ENCODE data around the gene SLC24A4.

SLC24A4 gene

GRCh38 chr14:92404018-92404417 lies 81.1 kb downstream of the SLC24A4 start:
- no peak for DNase-seq (ENCODE audit: low read depth in 2 of 2)

GRCh38 chr14:92404421-92404820 lies 81.5 kb downstream of the SLC24A4 start:
- no peak for DNase-seq (ENCODE audit: low read depth in 2 of 2)

DNA sequence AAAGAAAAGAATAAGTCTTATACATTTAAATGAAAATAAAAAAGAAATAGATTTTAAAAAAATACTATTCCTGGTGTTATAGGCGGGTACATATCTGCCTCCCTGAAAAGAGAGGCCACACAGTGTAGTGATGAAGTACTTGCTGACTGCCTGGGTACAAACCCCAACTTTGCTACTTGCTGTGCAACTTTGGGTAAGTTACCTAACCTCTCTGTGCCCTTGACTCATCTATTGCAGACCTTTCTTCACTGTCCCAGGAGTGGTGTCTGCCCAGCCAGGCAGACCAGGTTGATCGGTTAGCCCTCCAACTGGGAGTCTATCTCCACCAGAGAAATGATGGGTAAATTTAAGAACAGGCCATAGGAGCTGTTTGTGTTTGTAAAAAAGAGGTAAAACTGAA lies 82.0 kb downstream of the SLC24A4 start:
- DNase-seq (ENCODE audit: low read depth in 2 of 2), result no peak

DNA sequence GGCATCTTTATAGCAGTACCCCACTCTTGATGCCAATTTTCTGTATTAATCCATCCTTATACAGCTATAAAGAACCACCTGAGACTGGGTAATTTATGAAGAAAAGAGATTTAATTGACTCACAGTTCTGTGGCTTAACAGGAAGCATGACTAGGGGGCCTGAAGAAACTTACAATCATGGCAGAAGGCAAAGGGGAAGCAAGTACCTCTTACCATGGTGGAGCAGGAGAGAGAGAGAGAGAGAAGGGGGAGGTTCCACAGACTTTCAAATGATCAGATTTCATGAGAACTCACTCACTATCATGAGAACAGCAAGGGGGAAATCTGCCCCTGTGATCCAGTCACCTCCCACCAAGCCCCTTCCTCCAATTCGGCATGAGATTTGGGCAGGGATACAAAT lies 84.4 kb downstream of the SLC24A4 start:
- DNase-seq (ENCODE audit: low read depth in 2 of 2), result no peak

- DNase-seq (ENCODE audit: low read depth in 2 of 2), result no peak
These were observed 86.1 kb downstream of the SLC24A4 start for GRCh38 chr14:92409043-92409442.

GRCh38 chr14:92411135-92411534 lies 88.2 kb downstream of the SLC24A4 start:
- DNase-seq (ENCODE audit: low read depth in 2 of 2), result no peak

GRCh38 chr14:92411941-92412340 lies 89.0 kb downstream of the SLC24A4 start:
- no peak for DNase-seq (ENCODE audit: low read depth in 2 of 2)

- no peak for DNase-seq (ENCODE audit: low read depth in 2 of 2)
These were observed 89.9 kb downstream of the SLC24A4 start for GRCh38 chr14:92412912-92413311.

GRCh38 chr14:92413379-92413778 lies 90.4 kb downstream of the SLC24A4 start:
- no peak for DNase-seq (ENCODE audit: low read depth in 2 of 2)

DNA sequence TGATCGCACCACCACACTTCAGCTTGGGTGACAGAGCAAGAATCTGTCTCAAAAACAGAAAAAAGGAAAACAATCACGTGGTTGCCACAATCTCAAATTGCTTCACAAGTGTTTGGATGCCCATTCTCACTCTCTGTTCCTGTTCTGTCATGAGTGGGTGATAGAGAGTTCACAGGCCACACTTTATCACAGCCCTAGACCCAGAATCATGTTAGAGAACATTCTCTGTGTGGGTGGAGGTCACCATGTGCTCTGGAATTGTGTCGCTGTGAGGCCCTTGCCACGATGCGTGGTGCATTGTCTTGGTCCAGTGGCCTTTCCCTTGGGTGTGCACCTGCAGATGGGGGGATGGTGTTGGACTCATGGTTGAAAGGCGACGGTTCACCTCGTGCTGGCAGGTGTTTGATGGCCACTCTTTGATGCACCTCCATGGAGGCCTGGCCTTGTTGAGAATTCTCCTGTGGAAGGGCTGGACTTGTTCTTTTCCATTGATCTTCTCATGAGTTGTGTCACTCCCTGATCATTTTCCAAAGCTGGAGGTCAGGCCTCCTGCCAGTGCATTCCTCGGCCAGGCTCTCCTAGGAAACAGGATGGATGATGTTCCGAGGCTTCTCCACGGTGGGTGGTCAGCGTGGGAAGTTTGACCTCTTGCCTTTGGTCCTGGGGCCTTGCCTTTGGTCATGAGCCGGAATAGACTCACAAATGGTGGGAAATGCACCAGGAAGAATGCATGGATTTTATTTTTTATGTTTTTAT lies 91.9 kb downstream of the SLC24A4 start:
- DNase-seq (ENCODE audit: low read depth in 2 of 2), result no peak

GRCh38 chr14:92415969-92416368 lies 93.0 kb downstream of the SLC24A4 start:
- no peak for DNase-seq (ENCODE audit: low read depth in 2 of 2)

DNA sequence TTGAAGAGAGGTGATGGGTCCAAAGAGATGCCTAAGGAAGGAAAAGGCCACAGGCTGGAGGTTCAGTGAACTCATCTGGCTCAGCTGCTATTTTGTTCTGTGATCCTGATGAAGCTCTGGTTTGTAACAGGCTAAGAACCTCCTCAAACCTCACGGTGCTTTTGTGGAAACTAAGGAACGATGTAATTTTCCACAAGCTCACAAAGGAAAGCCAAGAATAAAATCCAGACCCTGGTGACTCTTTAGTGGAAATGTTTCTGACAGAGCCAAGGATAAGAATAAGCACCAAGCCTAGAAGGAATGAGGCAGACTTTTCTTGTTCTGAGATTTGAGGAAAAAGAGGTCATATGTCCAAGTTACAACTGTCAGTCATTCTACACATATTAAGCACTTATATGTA lies 93.6 kb downstream of the SLC24A4 start:
- no peak for DNase-seq (ENCODE audit: low read depth in 2 of 2)

DNA sequence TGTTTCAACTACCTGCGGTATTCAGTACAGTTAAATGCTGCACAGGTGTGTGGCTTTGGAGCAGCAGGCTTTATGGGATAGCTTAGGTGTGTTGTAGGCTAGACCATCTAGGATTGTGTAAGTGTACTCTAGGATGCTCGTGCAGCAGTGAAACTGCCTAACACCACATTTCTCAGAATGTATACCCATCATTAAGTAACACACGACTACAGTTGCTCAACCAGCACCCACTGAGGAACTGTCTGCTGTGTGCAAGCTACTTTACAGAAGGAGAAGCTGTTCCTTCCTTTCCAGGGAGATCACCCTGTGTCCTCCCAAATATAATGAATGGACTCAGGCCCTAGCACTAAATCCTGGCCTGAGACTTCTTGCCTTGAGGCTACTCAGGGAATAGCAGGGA lies 94.8 kb downstream of the SLC24A4 start:
- no peak for DNase-seq (ENCODE audit: low read depth in 2 of 2)

DNA sequence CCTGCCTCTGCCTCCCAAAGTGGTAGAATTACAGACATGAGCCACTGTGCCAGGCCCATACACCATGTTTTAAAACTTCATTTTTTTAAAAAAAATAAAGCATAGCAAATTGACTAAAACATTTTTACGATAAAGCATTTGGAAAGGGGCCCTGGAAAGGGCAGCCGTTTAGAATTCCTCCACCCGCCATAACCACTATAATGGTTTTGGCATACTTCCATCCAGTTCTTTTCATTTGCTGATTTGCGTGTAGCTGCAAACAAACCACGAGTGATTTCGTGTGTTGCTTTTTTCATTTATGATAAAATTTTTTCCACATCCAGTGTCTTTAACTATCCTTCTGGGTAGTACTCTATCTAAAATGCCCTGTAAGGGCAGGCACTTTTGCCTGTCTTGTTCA lies 98.8 kb downstream of the SLC24A4 start:
- no peak for DNase-seq (ENCODE audit: low read depth in 2 of 2)

DNA sequence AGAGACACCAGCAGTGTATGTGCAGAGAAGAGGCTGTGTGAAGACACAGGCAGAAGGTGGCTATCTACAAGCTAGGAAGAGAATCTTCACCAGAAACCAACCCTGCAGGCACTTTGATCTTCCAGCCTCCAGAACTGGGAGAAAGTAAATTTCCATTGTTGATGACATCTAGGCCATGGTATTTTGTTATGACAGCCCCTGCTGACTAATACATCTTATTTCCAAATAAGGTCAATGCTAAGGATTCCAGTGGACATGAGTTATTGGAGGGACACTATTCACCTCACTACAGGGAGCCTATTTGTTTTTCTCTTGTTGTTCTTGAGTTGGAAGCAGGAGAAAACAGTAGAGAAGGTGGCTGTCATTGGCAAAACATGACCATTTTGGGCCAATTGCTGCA lies 102.1 kb downstream of the SLC24A4 start:
- no peak for DNase-seq (ENCODE audit: low read depth in 2 of 2)

DNA sequence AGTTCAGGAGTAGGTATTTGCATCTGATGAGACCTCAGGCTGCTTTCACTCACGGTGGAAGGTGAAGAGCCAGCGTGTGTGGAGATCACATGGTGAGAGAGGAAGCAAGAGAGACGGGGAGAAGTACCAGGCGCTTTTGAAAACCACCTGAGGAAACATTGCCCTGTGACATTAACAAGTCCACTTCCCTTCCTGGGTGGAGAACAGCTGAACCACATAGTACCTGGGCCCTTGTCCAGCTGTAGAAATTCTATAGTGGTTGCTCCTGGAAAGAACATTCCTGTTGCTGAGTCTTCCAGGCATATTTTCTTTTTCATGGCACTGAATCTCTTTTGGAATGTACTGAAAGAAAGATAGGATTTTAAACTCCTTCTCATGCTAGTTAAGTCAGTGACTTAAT lies 103.3 kb downstream of the SLC24A4 start:
- no peak for DNase-seq (ENCODE audit: low read depth in 2 of 2)

- no peak for DNase-seq (ENCODE audit: low read depth in 2 of 2)
These were observed 104.1 kb downstream of the SLC24A4 start for GRCh38 chr14:92427096-92427495.

DNA sequence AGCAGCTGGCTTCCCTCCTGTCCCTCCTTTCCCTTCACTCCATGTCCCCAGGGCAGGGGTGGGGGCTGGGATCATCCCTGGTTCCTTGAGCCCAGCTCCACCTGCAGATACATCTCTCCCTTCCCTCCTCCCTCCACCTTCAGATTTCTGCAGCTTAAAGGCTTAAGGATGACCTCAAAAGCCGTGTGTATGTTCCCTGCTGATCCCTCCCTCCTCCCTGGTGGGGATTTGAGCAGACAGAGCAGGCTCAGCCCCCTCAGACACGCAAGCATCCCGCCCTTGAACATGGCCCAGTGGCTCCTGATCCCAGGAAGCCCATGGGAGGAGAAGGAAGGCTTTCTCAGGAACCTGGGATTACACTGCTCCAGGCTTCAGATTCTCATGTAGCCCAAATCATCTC lies 107.7 kb downstream of the SLC24A4 start:
- no peak for DNase-seq (ENCODE audit: low read depth in 2 of 2)

- DNase-seq (ENCODE audit: low read depth in 2 of 2), result no peak
These were observed 108.3 kb downstream of the SLC24A4 start for GRCh38 chr14:92431199-92431725.

- no peak for DNase-seq (ENCODE audit: low read depth in 2 of 2)
These were observed 110.4 kb downstream of the SLC24A4 start for GRCh38 chr14:92433407-92433806.

- no peak for DNase-seq (ENCODE audit: low read depth in 2 of 2)
These were observed 112.2 kb downstream of the SLC24A4 start for GRCh38 chr14:92435154-92435553.

- DNase-seq (ENCODE audit: low read depth in 2 of 2), result no peak
These were observed 113.3 kb downstream of the SLC24A4 start for GRCh38 chr14:92436115-92436776.

GRCh38 chr14:92437309-92437708 lies 114.3 kb downstream of the SLC24A4 start:
- DNase-seq (ENCODE audit: low read depth in 2 of 2), result no peak
